Measurements from ENCODE around the gene CIRBP.

Gene CIRBP

DNA sequence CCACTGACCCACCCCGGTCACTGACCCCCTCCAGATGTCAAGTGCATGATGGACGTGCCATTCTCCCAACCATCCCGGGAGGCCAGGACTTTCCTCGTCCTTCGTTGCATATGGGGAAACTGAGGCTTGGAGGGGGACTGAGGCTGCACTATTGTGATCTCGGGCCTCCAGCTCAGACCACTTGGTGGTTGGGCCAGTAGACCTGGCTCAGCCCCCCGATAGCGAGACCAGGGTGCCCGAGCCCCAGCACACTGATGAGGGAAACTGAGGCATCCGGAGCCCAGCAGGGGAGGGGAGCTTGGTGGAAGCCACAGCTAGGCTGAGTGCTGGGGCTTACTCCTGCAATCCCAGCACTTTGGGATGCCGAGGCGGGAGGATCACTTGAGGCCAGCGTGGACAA lies 26.9 kb downstream of the CIRBP start:
- no peak overlapping the region for H3K4me3 ChIP-seq (ENCODE audit: low read depth, low read length)
- no peak for DNase-seq (ENCODE audit: low read depth)
- TF ChIP-seq, protein P1, sequence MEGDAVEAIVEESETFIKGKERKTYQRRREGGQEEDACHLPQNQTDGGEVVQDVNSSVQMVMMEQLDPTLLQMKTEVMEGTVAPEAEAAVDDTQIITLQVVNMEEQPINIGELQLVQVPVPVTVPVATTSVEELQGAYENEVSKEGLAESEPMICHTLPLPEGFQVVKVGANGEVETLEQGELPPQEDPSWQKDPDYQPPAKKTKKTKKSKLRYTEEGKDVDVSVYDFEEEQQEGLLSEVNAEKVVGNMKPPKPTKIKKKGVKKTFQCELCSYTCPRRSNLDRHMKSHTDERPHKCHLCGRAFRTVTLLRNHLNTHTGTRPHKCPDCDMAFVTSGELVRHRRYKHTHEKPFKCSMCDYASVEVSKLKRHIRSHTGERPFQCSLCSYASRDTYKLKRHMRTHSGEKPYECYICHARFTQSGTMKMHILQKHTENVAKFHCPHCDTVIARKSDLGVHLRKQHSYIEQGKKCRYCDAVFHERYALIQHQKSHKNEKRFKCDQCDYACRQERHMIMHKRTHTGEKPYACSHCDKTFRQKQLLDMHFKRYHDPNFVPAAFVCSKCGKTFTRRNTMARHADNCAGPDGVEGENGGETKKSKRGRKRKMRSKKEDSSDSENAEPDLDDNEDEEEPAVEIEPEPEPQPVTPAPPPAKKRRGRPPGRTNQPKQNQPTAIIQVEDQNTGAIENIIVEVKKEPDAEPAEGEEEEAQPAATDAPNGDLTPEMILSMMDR (IDR thresholded peaks at IDR 0.05; ENCODE audit: low read depth, low read length) = no peak
- no peak for TF ChIP-seq POLR2A (IDR thresholded peaks at IDR 0.05; ENCODE audit: extremely low read depth, insufficient read length)
- TF ChIP-seq, protein P2, sequence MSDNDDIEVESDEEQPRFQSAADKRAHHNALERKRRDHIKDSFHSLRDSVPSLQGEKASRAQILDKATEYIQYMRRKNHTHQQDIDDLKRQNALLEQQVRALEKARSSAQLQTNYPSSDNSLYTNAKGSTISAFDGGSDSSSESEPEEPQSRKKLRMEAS (IDR thresholded peaks at IDR 0.05; ENCODE audit: low read depth, low read length) = no peak
- TF ChIP-seq MYC (IDR thresholded peaks at IDR 0.05; ENCODE audit: low read depth, low read length) = no peak

DNA sequence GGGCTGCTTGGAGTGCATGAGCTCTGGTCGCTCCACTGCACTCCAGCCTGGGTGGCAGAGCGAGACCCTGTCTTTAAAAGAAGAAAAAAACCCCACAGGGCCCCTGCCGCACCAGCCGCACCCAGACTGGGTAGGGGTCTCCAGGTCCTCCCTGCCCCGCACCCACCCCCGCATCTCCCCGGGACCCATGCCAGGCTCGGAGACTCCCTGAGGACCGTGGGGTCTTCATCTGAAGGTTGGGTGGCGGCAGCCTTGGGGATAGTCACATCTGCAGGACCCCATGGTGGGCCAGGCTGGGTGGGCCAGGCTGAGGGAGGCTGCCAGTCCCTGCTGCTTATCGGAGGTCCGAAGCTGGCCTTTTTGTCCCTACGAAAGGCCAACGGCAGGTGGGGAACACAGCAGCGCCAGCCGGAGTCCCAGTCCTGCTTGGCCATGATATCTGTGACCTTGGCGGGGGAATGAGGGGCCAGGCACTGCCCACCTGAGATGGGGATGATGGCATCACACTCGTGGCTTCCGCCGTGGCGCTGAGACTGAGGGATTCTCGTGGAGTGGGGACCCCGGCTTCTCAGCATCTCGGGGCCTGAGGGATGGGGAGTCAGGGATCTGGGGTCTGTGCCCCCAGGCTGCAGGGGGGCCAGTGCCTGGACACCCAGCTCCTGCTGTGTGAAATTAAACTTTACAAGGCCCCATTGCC lies 27.6 kb downstream of the CIRBP start:
- DNase-seq (ENCODE audit: low read depth) = no peak
- TF ChIP-seq MYC (IDR thresholded peaks at IDR 0.05; ENCODE audit: low read depth, low read length) = no peak
- TF ChIP-seq, protein P2 (IDR thresholded peaks at IDR 0.05; ENCODE audit: low read depth, low read length) = no peak
- TF ChIP-seq, protein P1 (IDR thresholded peaks at IDR 0.05; ENCODE audit: low read depth, low read length) = no peak
- no peak for TF ChIP-seq POLR2A (IDR thresholded peaks at IDR 0.05; ENCODE audit: extremely low read depth, insufficient read length)
- H3K4me3 ChIP-seq (ENCODE audit: low read depth, low read length) = no peak overlapping the region

DNA sequence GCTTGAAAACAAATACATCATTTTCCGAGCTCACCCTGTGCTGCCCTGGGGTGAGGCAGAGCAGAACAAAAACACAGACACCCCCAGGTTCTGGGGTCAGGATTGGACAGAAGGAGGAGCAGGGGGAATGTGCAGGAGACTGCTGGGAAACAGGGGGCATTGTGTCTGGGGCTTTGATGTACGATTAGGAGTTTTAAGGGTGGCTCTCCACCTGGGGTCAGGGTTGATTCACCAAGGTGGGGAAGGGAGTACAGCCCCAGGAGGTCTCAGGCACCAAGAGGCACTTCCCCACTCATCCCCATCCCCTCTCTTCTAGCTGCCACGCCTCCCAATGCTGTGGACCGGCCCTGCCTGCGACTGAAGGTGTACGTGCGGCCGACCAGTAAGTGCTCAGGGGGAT lies 29.1 kb downstream of the CIRBP start:
- TF ChIP-seq, protein P2 (IDR thresholded peaks at IDR 0.05; ENCODE audit: low read depth, low read length) = no peak
- TF ChIP-seq POLR2A (IDR thresholded peaks at IDR 0.05; ENCODE audit: extremely low read depth, insufficient read length) (no peak), MYC (IDR thresholded peaks at IDR 0.05; ENCODE audit: low read depth, low read length) (no peak)
- TF ChIP-seq, protein P1 (IDR thresholded peaks at IDR 0.05; ENCODE audit: low read depth, low read length) = no peak

DNA sequence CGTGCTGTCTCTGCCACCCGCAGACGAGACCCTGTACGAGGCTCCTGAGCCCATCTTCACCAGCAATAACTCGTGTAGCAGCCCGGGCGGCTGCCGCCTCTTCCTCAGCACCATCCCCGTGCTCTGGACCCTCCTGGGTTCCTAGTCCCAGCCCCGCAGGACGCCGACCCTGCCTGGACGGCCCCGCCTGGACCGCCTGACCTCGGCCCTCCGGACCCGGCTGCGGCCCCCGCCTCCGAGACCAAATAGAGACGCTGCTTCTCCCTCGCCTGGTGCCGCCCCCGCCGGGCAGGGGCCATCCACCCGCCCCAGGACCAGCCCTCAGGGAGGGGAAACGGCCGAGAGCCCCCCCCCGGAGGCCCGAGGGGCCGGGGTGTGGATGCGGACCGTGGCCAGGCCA lies 30.7 kb downstream of the CIRBP start:
- no peak for TF ChIP-seq MYC (IDR thresholded peaks at IDR 0.05; ENCODE audit: low read depth, low read length)
- TF ChIP-seq, protein P1 (IDR thresholded peaks at IDR 0.05; ENCODE audit: low read depth, low read length) = no peak
- no peak for TF ChIP-seq POLR2A (IDR thresholded peaks at IDR 0.05; ENCODE audit: extremely low read depth, insufficient read length)
- TF ChIP-seq, protein P2 (IDR thresholded peaks at IDR 0.05; ENCODE audit: low read depth, low read length) = no peak
- no peak for DNase-seq (ENCODE audit: low read depth)
- H3K4me3 ChIP-seq (ENCODE audit: low read depth, low read length) = no peak overlapping the region

More for the DNA sequence above, 29.1 kb downstream of the CIRBP start:
- no peak for DNase-seq (ENCODE audit: low read depth)
- no peak overlapping the region for H3K4me3 ChIP-seq (ENCODE audit: low read depth, low read length)

DNA sequence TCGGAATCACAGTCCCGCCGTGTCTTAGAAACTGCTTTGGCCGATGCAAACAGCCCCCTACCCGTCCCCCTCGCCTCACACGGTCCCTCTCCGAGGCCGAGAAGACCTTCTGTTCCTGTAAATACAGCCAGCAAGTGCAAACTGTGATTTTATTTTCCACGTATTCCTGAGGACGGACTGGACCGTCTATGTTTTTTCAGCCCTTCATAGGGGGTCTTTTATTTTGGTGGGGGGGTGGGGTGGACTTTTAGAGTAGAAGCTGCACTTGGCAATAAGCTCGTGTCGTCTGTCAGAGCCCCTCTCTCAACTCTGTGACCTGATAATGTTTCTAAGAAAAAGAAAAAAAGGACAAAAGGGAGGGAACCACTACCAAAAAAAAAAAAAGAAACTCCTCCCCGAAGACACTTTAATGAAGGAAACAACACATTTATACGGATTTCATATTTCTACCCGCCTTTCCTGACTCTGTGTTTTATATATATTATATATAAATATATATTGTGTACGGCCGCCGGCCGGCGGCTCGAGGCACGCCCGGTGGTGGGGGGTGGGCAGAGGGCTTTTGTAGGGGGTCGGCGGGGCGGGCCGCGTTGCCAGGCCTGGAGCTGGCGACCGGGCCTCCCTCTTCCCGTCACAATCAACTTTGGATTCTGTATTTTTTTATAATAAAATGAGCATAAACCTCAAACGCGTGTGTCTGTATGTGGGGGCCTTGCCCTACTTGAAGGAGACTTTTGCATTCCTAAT lies 31.8 kb downstream of the CIRBP start:
- no peak overlapping the region for H3K4me3 ChIP-seq (ENCODE audit: low read depth, low read length)
- no peak for DNase-seq (ENCODE audit: low read depth)
- TF ChIP-seq POLR2A (IDR thresholded peaks at IDR 0.05; ENCODE audit: extremely low read depth, insufficient read length) = no peak
- TF ChIP-seq, protein P2 (IDR thresholded peaks at IDR 0.05; ENCODE audit: low read depth, low read length) = no peak
- TF ChIP-seq, protein P1 (IDR thresholded peaks at IDR 0.05; ENCODE audit: low read depth, low read length) = no peak
- TF ChIP-seq MYC (IDR thresholded peaks at IDR 0.05; ENCODE audit: low read depth, low read length) = no peak
